Measurements from ENCODE around the gene RNF214.

Gene RNF214

DNA sequence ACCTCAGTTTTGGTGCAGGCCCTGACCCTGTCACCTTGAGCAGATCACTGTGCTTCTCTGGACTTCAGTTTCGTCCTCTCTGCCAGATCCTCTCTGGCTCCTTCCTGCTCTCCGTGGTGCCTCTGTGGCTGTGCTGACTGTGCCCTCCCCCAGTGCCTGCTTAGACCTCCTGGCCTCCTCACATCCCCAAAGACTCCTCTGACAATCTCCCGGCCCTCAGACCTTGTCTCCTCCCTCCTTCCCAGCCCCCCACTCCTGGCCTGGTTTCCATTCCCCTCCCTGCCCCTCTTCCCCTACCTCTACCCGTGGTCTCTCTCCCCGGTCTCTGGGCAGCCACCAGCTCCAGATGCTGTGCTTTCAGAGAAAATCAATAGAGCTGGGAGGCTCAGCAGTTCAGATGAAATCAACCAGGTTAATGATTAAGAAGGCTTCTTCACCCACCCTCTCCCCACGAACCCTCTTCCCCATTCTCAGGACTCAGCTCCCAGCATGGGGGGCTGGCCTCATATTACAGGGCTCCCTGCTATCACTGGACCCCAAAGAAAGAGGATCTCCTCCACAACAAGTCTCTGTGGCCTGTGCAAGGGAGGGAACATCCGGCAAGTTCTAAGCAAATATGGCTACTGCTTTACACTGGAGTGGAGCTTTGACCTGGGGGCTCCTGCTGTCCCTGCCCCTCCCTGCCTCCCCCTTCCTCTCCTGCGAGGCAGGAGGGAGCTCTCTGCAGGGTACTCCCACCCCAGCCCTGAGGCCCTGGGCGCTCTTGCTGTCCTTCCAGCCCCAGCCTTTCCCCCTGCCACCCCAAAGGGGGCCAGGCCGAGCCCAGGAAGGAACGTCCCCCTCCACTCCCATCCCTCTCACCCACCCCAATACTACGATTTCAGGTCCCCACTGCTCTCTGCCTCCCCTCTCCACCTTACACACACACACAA is 67.1 kb downstream of the RNF214 start:
- Histone ChIP-seq H4K20me1 (ENCODE audit: insufficient read depth, low read length, poor library complexity, severe bottlenecking) (no peaks in the 10 kb centered on the region), H3F3A (ENCODE audit: low read depth) (no peaks in the 10 kb centered on the region), H3K9ac (ENCODE audit: low read depth, low read length, poor library complexity, severe bottlenecking) (no peak overlapping the region), H3K79me2 (ENCODE audit: insufficient read depth, low read length) (no peaks in the 10 kb centered on the region), H3K9me2 (replicated peaks; ENCODE audit: low read depth, low read length) (no peaks in the 10 kb centered on the region), H3K4me3 (ENCODE audit: low read length, poor library complexity, severe bottlenecking) (no peak overlapping the region), H3K4me2 (ENCODE audit: low read depth, low read length, poor library complexity, severe bottlenecking) (no peak overlapping the region), H3K4me1 (ENCODE audit: insufficient read depth, low read length, poor library complexity, severe bottlenecking) (no peaks in the 10 kb centered on the region), H3K9me3 (ENCODE audit: insufficient read depth, low read depth, low read length) (no peaks in the 10 kb centered on the region), H3K36me3 (ENCODE audit: insufficient read depth, low read length) (no peaks in the 10 kb centered on the region), H3K27me3 (ENCODE audit: insufficient read depth, low read length, poor library complexity, severe bottlenecking) (no peaks in the 10 kb centered on the region), H2AFZ (ENCODE audit: low read length) (no peak overlapping the region)
- TF ChIP-seq, protein P1, sequence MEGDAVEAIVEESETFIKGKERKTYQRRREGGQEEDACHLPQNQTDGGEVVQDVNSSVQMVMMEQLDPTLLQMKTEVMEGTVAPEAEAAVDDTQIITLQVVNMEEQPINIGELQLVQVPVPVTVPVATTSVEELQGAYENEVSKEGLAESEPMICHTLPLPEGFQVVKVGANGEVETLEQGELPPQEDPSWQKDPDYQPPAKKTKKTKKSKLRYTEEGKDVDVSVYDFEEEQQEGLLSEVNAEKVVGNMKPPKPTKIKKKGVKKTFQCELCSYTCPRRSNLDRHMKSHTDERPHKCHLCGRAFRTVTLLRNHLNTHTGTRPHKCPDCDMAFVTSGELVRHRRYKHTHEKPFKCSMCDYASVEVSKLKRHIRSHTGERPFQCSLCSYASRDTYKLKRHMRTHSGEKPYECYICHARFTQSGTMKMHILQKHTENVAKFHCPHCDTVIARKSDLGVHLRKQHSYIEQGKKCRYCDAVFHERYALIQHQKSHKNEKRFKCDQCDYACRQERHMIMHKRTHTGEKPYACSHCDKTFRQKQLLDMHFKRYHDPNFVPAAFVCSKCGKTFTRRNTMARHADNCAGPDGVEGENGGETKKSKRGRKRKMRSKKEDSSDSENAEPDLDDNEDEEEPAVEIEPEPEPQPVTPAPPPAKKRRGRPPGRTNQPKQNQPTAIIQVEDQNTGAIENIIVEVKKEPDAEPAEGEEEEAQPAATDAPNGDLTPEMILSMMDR (conservative IDR thresholded peaks at IDR 0.05; ENCODE audit: low read length) = no peak
- TF ChIP-seq EZH2phosphoT487 (IDR thresholded peaks at IDR 0.05; ENCODE audit: borderline replicate concordance) = no peak

DNA sequence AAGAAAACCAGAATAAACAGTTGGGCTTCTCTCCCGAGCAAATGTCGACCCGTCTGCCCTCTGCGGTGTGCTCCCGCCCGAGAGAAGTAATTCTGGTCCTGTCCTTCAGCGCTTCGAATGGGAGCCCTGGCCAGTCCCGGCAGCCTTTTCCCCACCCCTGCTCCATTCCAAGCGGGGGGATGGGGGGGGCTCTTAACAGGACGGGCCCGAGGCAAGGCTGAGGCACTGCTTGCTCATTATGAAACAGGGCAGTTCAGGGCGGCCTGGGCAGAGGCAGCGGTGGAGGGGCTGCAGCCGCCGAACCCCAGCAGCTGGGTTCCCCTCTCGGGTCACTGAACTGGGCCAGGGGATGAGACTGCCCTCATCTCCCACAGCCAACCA is 67.8 kb downstream of the RNF214 start:
- Histone ChIP-seq H3K36me3 (ENCODE audit: insufficient read depth, low read length) (no peaks in the 10 kb centered on the region), H3K79me2 (ENCODE audit: insufficient read depth, low read length) (no peaks in the 10 kb centered on the region), H4K20me1 (ENCODE audit: insufficient read depth, low read length, poor library complexity, severe bottlenecking) (no peaks in the 10 kb centered on the region), H3K9me2 (replicated peaks; ENCODE audit: low read depth, low read length) (no peaks in the 10 kb centered on the region), H3K4me1 (ENCODE audit: insufficient read depth, low read length, poor library complexity, severe bottlenecking) (no peaks in the 10 kb centered on the region), H3K4me3 (ENCODE audit: low read length, poor library complexity, severe bottlenecking) (no peak overlapping the region), H3K9ac (ENCODE audit: low read depth, low read length, poor library complexity, severe bottlenecking) (no peak overlapping the region), H3K4me2 (ENCODE audit: low read depth, low read length, poor library complexity, severe bottlenecking) (no peak overlapping the region), H3F3A (ENCODE audit: low read depth) (no peaks in the 10 kb centered on the region), H2AFZ (ENCODE audit: low read length) (no peak overlapping the region), H3K9me3 (ENCODE audit: insufficient read depth, low read depth, low read length) (no peaks in the 10 kb centered on the region), H3K27me3 (ENCODE audit: insufficient read depth, low read length, poor library complexity, severe bottlenecking) (no peaks in the 10 kb centered on the region)
- TF ChIP-seq, protein P1 (conservative IDR thresholded peaks at IDR 0.05; ENCODE audit: low read length) = no peak
- no peak for TF ChIP-seq EZH2phosphoT487 (IDR thresholded peaks at IDR 0.05; ENCODE audit: borderline replicate concordance)

DNA sequence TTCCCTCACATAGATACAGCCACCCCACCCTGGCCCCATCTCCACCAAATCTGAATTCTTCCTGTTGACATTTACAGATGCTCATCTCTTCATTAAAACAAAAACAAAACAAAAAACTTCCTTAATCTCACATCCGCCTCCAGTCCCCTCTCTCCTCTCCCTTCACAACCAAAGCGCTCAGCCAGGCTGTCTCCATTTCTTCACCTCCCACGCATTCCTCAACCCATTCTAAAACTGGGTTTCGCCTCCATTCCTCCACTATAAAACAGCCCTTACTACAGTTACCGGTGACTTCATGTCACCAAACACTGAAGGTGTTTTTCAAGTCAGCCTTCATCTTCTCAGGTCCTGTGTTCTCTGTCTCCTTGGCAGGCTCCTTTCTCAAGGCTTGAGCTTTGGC is 68.3 kb downstream of the RNF214 start:
- Histone ChIP-seq H3K4me1 (ENCODE audit: insufficient read depth, low read length, poor library complexity, severe bottlenecking) (no peaks in the 10 kb centered on the region), H3K4me3 (ENCODE audit: low read length, poor library complexity, severe bottlenecking) (no peak overlapping the region), H3K27me3 (ENCODE audit: insufficient read depth, low read length, poor library complexity, severe bottlenecking) (no peaks in the 10 kb centered on the region), H3K9me3 (ENCODE audit: insufficient read depth, low read depth, low read length) (no peaks in the 10 kb centered on the region), H3F3A (ENCODE audit: low read depth) (no peaks in the 10 kb centered on the region), H3K9ac (ENCODE audit: low read depth, low read length, poor library complexity, severe bottlenecking) (no peak overlapping the region), H3K4me2 (ENCODE audit: low read depth, low read length, poor library complexity, severe bottlenecking) (no peak overlapping the region), H3K36me3 (ENCODE audit: insufficient read depth, low read length) (no peaks in the 10 kb centered on the region), H3K9me2 (replicated peaks; ENCODE audit: low read depth, low read length) (no peaks in the 10 kb centered on the region), H2AFZ (ENCODE audit: low read length) (no peak overlapping the region), H3K79me2 (ENCODE audit: insufficient read depth, low read length) (no peaks in the 10 kb centered on the region), H4K20me1 (ENCODE audit: insufficient read depth, low read length, poor library complexity, severe bottlenecking) (no peaks in the 10 kb centered on the region)
- TF ChIP-seq EZH2phosphoT487 (IDR thresholded peaks at IDR 0.05; ENCODE audit: borderline replicate concordance) = no peak
- TF ChIP-seq, protein P1 (conservative IDR thresholded peaks at IDR 0.05; ENCODE audit: low read length) = no peak
